CD4-positive, alpha-beta memory T cell (primary cell): ENCODE data around the gene PDE4D. TPM values are rescaled to one million over a fixed set of nuclear protein-coding genes. Genes with fewer than 3 reads are reported as not detected.

ENCODE experiments used
- CTCF ChIA-PET: fragments of 350-600 bp; sonication (Branson Sonifier 250); formaldehyde crosslinking; loops from one replicate; lab custom pipeline; 2021; ENCODE audit warnings: inconsistent platforms; ENCODE audit not compliant: partially characterized antibody; lab: Charles Lee
- POLR2A ChIA-PET: fragments of 350-600 bp; sonication (Branson Sonifier 250); formaldehyde crosslinking; loops from one replicate; lab custom pipeline; 2021; ENCODE audit not compliant: partially characterized antibody; lab: Charles Lee
- DNase-seq, 5 donors: peaks; one replicate each; pipeline versions ENCODE4 v3.0.0 to v3.0.0-alpha.2; 2020 to 2022; ENCODE audit warnings: mixed read lengths in 1 of 5
- H3K27ac ChIP-seq: one replicate; pipeline ENCODE4 v1.7.0; 2013; ENCODE audit warnings: low read depth, low read length
- H3K27me3 ChIP-seq: 2 replicates; pipeline ENCODE4 v1.7.0; 2013; ENCODE audit warnings: mild to moderate bottlenecking, low read length, moderate library complexity; ENCODE audit not compliant: insufficient read depth
- H3K36me3 ChIP-seq: 2 replicates; pipeline ENCODE4 v1.7.0; 2013; ENCODE audit warnings: mild to moderate bottlenecking, low read length, moderate library complexity; ENCODE audit not compliant: insufficient read depth
- H3K4me1 ChIP-seq: 2 replicates; pipeline ENCODE4 v1.7.0; 2013; ENCODE audit warnings: mild to moderate bottlenecking, low read length, moderate library complexity; ENCODE audit not compliant: insufficient read depth
- H3K4me3 ChIP-seq, 2 donors: one replicate each; pipeline ENCODE4 v1.7.0; 2013; ENCODE audit warnings: low read length in 2 of 2, mild to moderate bottlenecking in 1 of 2
- H3K9me3 ChIP-seq, 2 donors: one replicate each; pipeline ENCODE4 v1.7.0; 2013; ENCODE audit warnings: low read length in 2 of 2, control low read depth in 1 of 2; ENCODE audit not compliant: control insufficient read depth in 1 of 2
- H3K27ac Mint-ChIP-seq, 7 donors: one replicate each; pipeline ENCODE4 v1.8.0; 2020 to 2021; ENCODE audit warnings: mixed read lengths in 7 of 7, mild to moderate bottlenecking in 6 of 7, inconsistent platforms in 3 of 7, moderate library complexity in 3 of 7
- H3K27me3 Mint-ChIP-seq, 2 donors: one replicate each; pipeline ENCODE4 v1.8.0; 2020 to 2021; ENCODE audit warnings: mixed read lengths in 2 of 2
- H3K36me3 Mint-ChIP-seq, 2 donors: one replicate each; pipeline ENCODE4 v1.8.0; 2020 to 2021; ENCODE audit warnings: mixed read lengths in 2 of 2, inconsistent platforms in 1 of 2, mild to moderate bottlenecking in 1 of 2
- H3K4me1 Mint-ChIP-seq, 4 donors: one replicate each; pipeline ENCODE4 v1.8.0; 2020 to 2021; ENCODE audit warnings: mixed read lengths in 4 of 4, mild to moderate bottlenecking in 1 of 4
- H3K4me3 Mint-ChIP-seq, 8 donors: one replicate each; pipeline ENCODE4 v1.8.0; 2020 to 2021; ENCODE audit warnings: mixed read lengths in 8 of 8, mild to moderate bottlenecking in 7 of 8, moderate library complexity in 6 of 8, inconsistent platforms in 3 of 8
- H3K9me3 Mint-ChIP-seq, 8 donors: one replicate each; pipeline ENCODE4 v1.8.0; 2020 to 2021; ENCODE audit warnings: mixed read lengths in 8 of 8, mild to moderate bottlenecking in 5 of 8, inconsistent platforms in 3 of 8, moderate library complexity in 1 of 8
- intact Hi-C: fragments of 100-400 bp; cut with micrococcal nuclease; formaldehyde crosslinking; loops from one replicate; pipeline ENCODE4 v1.15.1; 2023
- polyA plus RNA-seq, 2 donors: library from polyadenylated mRNA; unstranded; fragments of 300-500 nt; fragmentation: Illumina TruSeq; gene quantifications; one replicate each; pipeline ENCODE4 v1.2.3, GENCODE V29; 2021
- total RNA-seq, 2 experiments: library from RNA; stranded (reverse); gene quantifications; one replicate each; pipeline ENCODE4 v1.2.3, GENCODE V29; 2021

PDE4D gene
- total and polyA plus RNA-seq, 4 experiments from 2014 or later = 12.3 to 49.7 (median 30.3) TPM

- Mint-ChIP-seq H3K9me3 (no peaks in the 10 kb centered on the region), H3K27ac (no peak overlapping the region), H3K27me3 (no peaks in the 10 kb centered on the region), H3K4me1 (no peaks in the 10 kb centered on the region), H3K4me3 (no peak overlapping the region), H3K36me3 (no peaks in the 10 kb centered on the region)
- no peaks in the 10 kb centered on the region for H3K36me3 ChIP-seq
- POLR2A ChIA-PET = no interaction called here
- no peak overlapping the region for H3K4me3 ChIP-seq
- intact Hi-C loops = no loop called here
- H3K27ac ChIP-seq = no peak overlapping the region
- CTCF ChIA-PET = no interaction called here
- DNase-seq = no peak
- no peaks in the 10 kb centered on the region for H3K9me3 ChIP-seq
- no peaks in the 10 kb centered on the region for H3K27me3 ChIP-seq
- H3K4me1 ChIP-seq = no peaks in the 10 kb centered on the region
These were observed 147.2 kb downstream of the PDE4D start for GRCh38 chr5:59746241-59746765.

- Mint-ChIP-seq H3K9me3 (no peaks in the 10 kb centered on the region), H3K36me3 (no peaks in the 10 kb centered on the region), H3K4me3 (no peak overlapping the region), H3K27ac (no peak overlapping the region), H3K4me1 (no peaks in the 10 kb centered on the region), H3K27me3 (peaks cover 2 to 3% of the 10 kb centered on the region in 2 donors)
- Histone ChIP-seq H3K4me1 (no peaks in the 10 kb centered on the region), H3K27me3 (no peaks in the 10 kb centered on the region), H3K4me3 (no peak overlapping the region), H3K9me3 (no peaks in the 10 kb centered on the region), H3K27ac (no peak overlapping the region), H3K36me3 (no peaks in the 10 kb centered on the region)
- ChIA-PET POLR2A (no interaction called here), CTCF (no interaction called here)
- DNase-seq = no peak
- intact Hi-C loops = no loop called here
These were observed 148.1 kb downstream of the PDE4D start for GRCh38 chr5:59745415-59745863.

GRCh38 chr5:59744531-59744992 lies 149.0 kb downstream of the PDE4D start:
- Mint-ChIP-seq H3K27ac (no peak overlapping the region), H3K4me1 (no peaks in the 10 kb centered on the region), H3K4me3 (no peak overlapping the region), H3K36me3 (no peaks in the 10 kb centered on the region), H3K27me3 (peaks cover 2 to 3% of the 10 kb centered on the region in 2 donors), H3K9me3 (no peaks in the 10 kb centered on the region)
- DNase-seq = no peak
- ChIA-PET CTCF (no interaction called here), POLR2A (no interaction called here)
- Histone ChIP-seq H3K27me3 (no peaks in the 10 kb centered on the region), H3K9me3 (no peaks in the 10 kb centered on the region), H3K27ac (no peak overlapping the region), H3K36me3 (no peaks in the 10 kb centered on the region), H3K4me1 (no peaks in the 10 kb centered on the region), H3K4me3 (no peak overlapping the region)
- intact Hi-C loops = no loop called here

GRCh38 chr5:59741599-59741998 lies 151.9 kb downstream of the PDE4D start:
- Histone ChIP-seq H3K4me1 (no peaks in the 10 kb centered on the region), H3K36me3 (no peaks in the 10 kb centered on the region), H3K27me3 (no peaks in the 10 kb centered on the region), H3K4me3 (no peak overlapping the region), H3K9me3 (no peaks in the 10 kb centered on the region), H3K27ac (no peak overlapping the region)
- Mint-ChIP-seq H3K27ac (no peak overlapping the region), H3K27me3 (peaks cover 2 to 3% of the 10 kb centered on the region in 2 donors), H3K4me1 (no peaks in the 10 kb centered on the region), H3K4me3 (no peak overlapping the region), H3K36me3 (no peaks in the 10 kb centered on the region), H3K9me3 (no peaks in the 10 kb centered on the region)
- no peak for DNase-seq
- ChIA-PET POLR2A (no interaction called here), CTCF (no interaction called here)
- intact Hi-C loops = no loop called here

GRCh38 chr5:59738024-59738423 lies 155.5 kb downstream of the PDE4D start:
- H3K4me1 ChIP-seq = no peaks in the 10 kb centered on the region
- no peaks in the 10 kb centered on the region for H3K9me3 Mint-ChIP-seq
- H3K9me3 ChIP-seq = no peaks in the 10 kb centered on the region
- H3K27me3 Mint-ChIP-seq = peaks cover 3% of the 10 kb centered on the region in 2 donors
- intact Hi-C loops = no loop called here
- H3K4me1 Mint-ChIP-seq = no peaks in the 10 kb centered on the region
- H3K27ac ChIP-seq = no peak overlapping the region
- no peaks in the 10 kb centered on the region for H3K36me3 Mint-ChIP-seq
- no peak overlapping the region for H3K4me3 ChIP-seq
- no peak overlapping the region for H3K4me3 Mint-ChIP-seq
- H3K27ac Mint-ChIP-seq = no peak overlapping the region
- no peaks in the 10 kb centered on the region for H3K36me3 ChIP-seq
- DNase-seq = no peak
- ChIA-PET POLR2A (no interaction called here), CTCF (no interaction called here)
- no peaks in the 10 kb centered on the region for H3K27me3 ChIP-seq

- H3K4me1 ChIP-seq = no peaks in the 10 kb centered on the region
- H3K9me3 ChIP-seq = no peaks in the 10 kb centered on the region
- Mint-ChIP-seq H3K36me3 (no peaks in the 10 kb centered on the region), H3K4me3 (no peak overlapping the region), H3K9me3 (no peaks in the 10 kb centered on the region), H3K4me1 (no peaks in the 10 kb centered on the region), H3K27me3 (peaks cover 0 to 5% of the 10 kb centered on the region in 2 donors), H3K27ac (no peak overlapping the region)
- no peak overlapping the region for H3K27ac ChIP-seq
- POLR2A ChIA-PET = no interaction called here
- no peaks in the 10 kb centered on the region for H3K27me3 ChIP-seq
- intact Hi-C loops = no loop called here
- no peak for DNase-seq
- H3K4me3 ChIP-seq = no peak overlapping the region
- H3K36me3 ChIP-seq = no peaks in the 10 kb centered on the region
- CTCF ChIA-PET = no interaction called here
These were observed 160.7 kb downstream of the PDE4D start for GRCh38 chr5:59732806-59733205.

GRCh38 chr5:59732301-59732700 lies 161.2 kb downstream of the PDE4D start:
- Histone ChIP-seq H3K4me1 (no peaks in the 10 kb centered on the region), H3K9me3 (no peaks in the 10 kb centered on the region), H3K36me3 (no peaks in the 10 kb centered on the region), H3K4me3 (no peak overlapping the region), H3K27me3 (no peaks in the 10 kb centered on the region), H3K27ac (no peak overlapping the region)
- H3K4me1 Mint-ChIP-seq = no peaks in the 10 kb centered on the region
- no peak for DNase-seq
- H3K27me3 Mint-ChIP-seq = peaks cover 0 to 6% of the 10 kb centered on the region in 2 donors
- intact Hi-C loops = no loop called here
- ChIA-PET CTCF (no interaction called here), POLR2A (no interaction called here)
- no peaks in the 10 kb centered on the region for H3K9me3 Mint-ChIP-seq
- H3K4me3 Mint-ChIP-seq = no peak overlapping the region
- no peak overlapping the region for H3K27ac Mint-ChIP-seq
- no peaks in the 10 kb centered on the region for H3K36me3 Mint-ChIP-seq

- no peaks in the 10 kb centered on the region for H3K9me3 Mint-ChIP-seq
- ChIA-PET POLR2A (no interaction called here), CTCF (no interaction called here)
- H3K4me3 Mint-ChIP-seq = no peak overlapping the region
- DNase-seq = no peak
- no peak overlapping the region for H3K27ac ChIP-seq
- H3K4me1 Mint-ChIP-seq = no peaks in the 10 kb centered on the region
- no peak overlapping the region for H3K4me3 ChIP-seq
- no peaks in the 10 kb centered on the region for H3K4me1 ChIP-seq
- intact Hi-C loops = no loop called here
- H3K36me3 Mint-ChIP-seq = no peaks in the 10 kb centered on the region
- no peak overlapping the region for H3K27ac Mint-ChIP-seq
- H3K27me3 Mint-ChIP-seq = peaks cover 0 to 6% of the 10 kb centered on the region in 2 donors
- H3K9me3 ChIP-seq = no peaks in the 10 kb centered on the region
- no peaks in the 10 kb centered on the region for H3K27me3 ChIP-seq
- no peaks in the 10 kb centered on the region for H3K36me3 ChIP-seq
These were observed 161.7 kb downstream of the PDE4D start for GRCh38 chr5:59731809-59732208.
